Mesenchymal stem cell (in vitro differentiated cells and primary cell): ENCODE data around the gene ASIC2.

Experiments used
- DNase-seq: peaks from one replicate; pipeline ENCODE4 v3.0.0-alpha.2; 2013
- H2AFZ ChIP-seq: one replicate; pipeline ENCODE4 v1.6.1; 2013; ENCODE audit warnings: low read depth, mild to moderate bottlenecking, control low read depth, inconsistent platforms, low read length, moderate library complexity
- H2AK5ac ChIP-seq: 2 replicates; pipeline ENCODE4 v1.6.1; 2013; ENCODE audit warnings: low read length, moderate library complexity, mild to moderate bottlenecking, inconsistent platforms; ENCODE audit not compliant: severe bottlenecking
- H2BK120ac ChIP-seq: one replicate; pipeline ENCODE4 v1.6.1; 2013; ENCODE audit warnings: low read depth, mild to moderate bottlenecking, inconsistent platforms, low read length, moderate library complexity
- H2BK12ac ChIP-seq, 2 experiments: one replicate each; pipeline ENCODE4 v1.6.1; 2013; ENCODE audit warnings: inconsistent platforms in 2 of 2, low read length in 2 of 2, mild to moderate bottlenecking in 2 of 2, moderate library complexity in 2 of 2, control low read depth in 1 of 2
- H2BK15ac ChIP-seq: one replicate; pipeline ENCODE4 v1.6.1; 2013; ENCODE audit warnings: mild to moderate bottlenecking, low read depth, inconsistent platforms; ENCODE audit not compliant: poor library complexity, severe bottlenecking
- H2BK5ac ChIP-seq: 2 replicates; pipeline ENCODE4 v1.6.1; 2013; ENCODE audit warnings: low read depth, mild to moderate bottlenecking, low read length, control low read depth, inconsistent platforms; ENCODE audit not compliant: poor library complexity, severe bottlenecking
- H3K14ac ChIP-seq, 2 experiments: one replicate each; pipeline ENCODE4 v1.6.1; 2013; ENCODE audit warnings: inconsistent platforms in 2 of 2, low read length in 2 of 2, control low read depth in 1 of 2, mild to moderate bottlenecking in 1 of 2, moderate library complexity in 1 of 2
- H3K18ac ChIP-seq, 2 experiments: one replicate each; pipeline ENCODE4 v1.6.1; 2013; ENCODE audit warnings: inconsistent platforms in 2 of 2, low read length in 2 of 2, control low read depth in 1 of 2, low read depth in 1 of 2, mild to moderate bottlenecking in 1 of 2
- H3K23ac ChIP-seq, 2 experiments: one replicate each; pipeline ENCODE4 v1.6.1; 2013; ENCODE audit warnings: inconsistent platforms in 2 of 2, low read length in 2 of 2, mild to moderate bottlenecking in 2 of 2, moderate library complexity in 2 of 2, control low read depth in 1 of 2
- H3K27ac ChIP-seq: 2 replicates; pipeline ENCODE4 v1.5.1; 2013; ENCODE audit warnings: mild to moderate bottlenecking, moderate library complexity, low read length, control low read depth, inconsistent platforms; ENCODE audit not compliant: poor library complexity, severe bottlenecking
- H3K27me3 ChIP-seq, 2 experiments: 2 replicates each; pipeline versions ENCODE4 v1.6.1 to v1.7.0; 2013; ENCODE audit warnings: low read length in 2 of 2, mild to moderate bottlenecking in 2 of 2, moderate library complexity in 2 of 2, control low read depth in 1 of 2, inconsistent platforms in 1 of 2; ENCODE audit not compliant: control insufficient read depth in 1 of 2, insufficient read depth in 1 of 2
- H3K36me3 ChIP-seq, 2 experiments: 2 replicates each; pipeline versions ENCODE4 v1.6.1 to v1.7.0; 2013; ENCODE audit warnings: low read length in 2 of 2, control low read depth in 1 of 2, inconsistent platforms in 1 of 2, low read depth in 1 of 2, mild to moderate bottlenecking in 1 of 2; ENCODE audit not compliant: insufficient read depth in 2 of 2, control insufficient read depth in 1 of 2
- H3K4ac ChIP-seq, 2 experiments: one replicate each; pipeline ENCODE4 v1.6.1; 2013; ENCODE audit warnings: inconsistent platforms in 2 of 2, low read length in 2 of 2, mild to moderate bottlenecking in 2 of 2, moderate library complexity in 2 of 2, control low read depth in 1 of 2, low read depth in 1 of 2
- H3K4me1 ChIP-seq: 2 replicates; pipeline ENCODE4 v1.6.1; 2013; ENCODE audit warnings: low read depth, low read length, control low read depth; ENCODE audit not compliant: control insufficient read depth, insufficient read depth
- H3K4me2 ChIP-seq: 2 replicates; pipeline ENCODE4 v1.6.1; 2013; ENCODE audit warnings: low read length, mild to moderate bottlenecking, inconsistent platforms; ENCODE audit not compliant: poor library complexity, severe bottlenecking
- H3K4me3 ChIP-seq, 2 experiments: 2 replicates each; pipeline versions ENCODE4 v1.5.1 to v1.7.0; 2013; ENCODE audit warnings: low read length in 2 of 2, mild to moderate bottlenecking in 2 of 2, control low read depth in 1 of 2, low read depth in 1 of 2; ENCODE audit not compliant: insufficient read depth in 1 of 2
- H3K79me1 ChIP-seq: replicated peaks from 2 replicates; pipeline ENCODE4 v1.6.1; 2013; ENCODE audit warnings: mild to moderate bottlenecking, control low read depth, low read length, inconsistent platforms; ENCODE audit not compliant: poor library complexity, severe bottlenecking
- H3K9ac ChIP-seq: 2 replicates; pipeline ENCODE4 v1.7.0; 2013; ENCODE audit warnings: mild to moderate bottlenecking, low read length, moderate library complexity
- H3K9me3 ChIP-seq: 2 replicates; pipeline ENCODE4 v1.7.0; 2013; ENCODE audit warnings: mild to moderate bottlenecking, low read length; ENCODE audit not compliant: control insufficient read depth
- H4K8ac ChIP-seq: one replicate; pipeline ENCODE4 v1.6.1; 2013; ENCODE audit warnings: inconsistent platforms, mild to moderate bottlenecking, low read length, moderate library complexity
- H4K91ac ChIP-seq: one replicate; pipeline ENCODE4 v1.6.1; 2013; ENCODE audit warnings: mild to moderate bottlenecking, low read length, inconsistent platforms
- WGBS: methylation state at CpG from one replicate; pipeline ENCODE4 v1.1.7; 2013; ENCODE audit warnings: mixed read lengths; 5-methylcytosine and 5-hydroxymethylcytosine counted together

The ASIC2 gene

GRCh38 chr17:33118391-33119075 is 174.6 kb downstream of the ASIC2 start:
- no peak overlapping the region for H3K14ac ChIP-seq
- H3K9me3 ChIP-seq, result no peaks in the 10 kb centered on the region
- no peaks in the 10 kb centered on the region for H3K4me1 ChIP-seq
- no peak overlapping the region for H3K27ac ChIP-seq
- WGBS, result 69% methylated on average over 8 of the region's 8 CpGs
- no peak overlapping the region for H4K91ac ChIP-seq
- no peak overlapping the region for H3K4me2 ChIP-seq
- no peaks in the 10 kb centered on the region for H3K79me1 ChIP-seq
- H3K4me3 ChIP-seq, result no peak overlapping the region
- H3K27me3 ChIP-seq, result peaks cover 13 to 69% of the 10 kb centered on the region in 2 experiments
- no peak overlapping the region for H3K4ac ChIP-seq
- no peak overlapping the region for H2AFZ ChIP-seq
- no peak for DNase-seq
- H2AK5ac ChIP-seq, result no peak overlapping the region
- no peak overlapping the region for H4K8ac ChIP-seq
- no peak overlapping the region for H2BK5ac ChIP-seq
- H3K36me3 ChIP-seq, result no peaks in the 10 kb centered on the region
- H3K18ac ChIP-seq, result no peak overlapping the region
- H3K9ac ChIP-seq, result no peak overlapping the region
- no peak overlapping the region for H2BK12ac ChIP-seq
- no peak overlapping the region for H2BK15ac ChIP-seq
- no peak overlapping the region for H2BK120ac ChIP-seq
- H3K23ac ChIP-seq, result no peak overlapping the region

- DNase-seq, result no peak
- H3K9me3 ChIP-seq, result no peaks in the 10 kb centered on the region
- WGBS, result 85% methylated on average over 12 of the region's 13 CpGs
- no peaks in the 10 kb centered on the region for H3K36me3 ChIP-seq
- no peaks in the 10 kb centered on the region for H3K4me1 ChIP-seq
- H3K18ac ChIP-seq, result no peak overlapping the region
- H2BK15ac ChIP-seq, result no peak overlapping the region
- H3K4me3 ChIP-seq, result no peak overlapping the region
- no peak overlapping the region for H3K4ac ChIP-seq
- no peak overlapping the region for H3K9ac ChIP-seq
- no peak overlapping the region for H2AFZ ChIP-seq
- H3K23ac ChIP-seq, result no peak overlapping the region
- H4K91ac ChIP-seq, result no peak overlapping the region
- H3K27ac ChIP-seq, result no peak overlapping the region
- no peak overlapping the region for H2BK5ac ChIP-seq
- no peak overlapping the region for H2BK120ac ChIP-seq
- no peak overlapping the region for H2BK12ac ChIP-seq
- H3K4me2 ChIP-seq, result no peak overlapping the region
- peaks cover 1 to 48% of the 10 kb centered on the region in 2 experiments for H3K27me3 ChIP-seq
- H4K8ac ChIP-seq, result no peak overlapping the region
- H2AK5ac ChIP-seq, result no peak overlapping the region
- H3K14ac ChIP-seq, result no peak overlapping the region
- H3K79me1 ChIP-seq, result no peaks in the 10 kb centered on the region
Measured at GRCh38 chr17:33116021-33116551, 177.0 kb downstream of the ASIC2 start.

- no peak overlapping the region for H3K4ac ChIP-seq
- no peak overlapping the region for H3K18ac ChIP-seq
- no peak overlapping the region for H3K27ac ChIP-seq
- no peaks in the 10 kb centered on the region for H3K9me3 ChIP-seq
- H3K9ac ChIP-seq, result no peak overlapping the region
- no peak overlapping the region for H3K23ac ChIP-seq
- H4K91ac ChIP-seq, result no peak overlapping the region
- 79% methylated on average over 5 of the region's 5 CpGs for WGBS
- H4K8ac ChIP-seq, result no peak overlapping the region
- no peak overlapping the region for H2BK120ac ChIP-seq
- H2BK15ac ChIP-seq, result no peak overlapping the region
- no peak overlapping the region for H3K4me2 ChIP-seq
- no peak overlapping the region for H2AK5ac ChIP-seq
- H3K27me3 ChIP-seq, result peaks cover 0 to 40% of the 10 kb centered on the region in 2 experiments
- H2BK5ac ChIP-seq, result no peak overlapping the region
- H3K36me3 ChIP-seq, result no peaks in the 10 kb centered on the region
- H3K14ac ChIP-seq, result no peak overlapping the region
- no peak overlapping the region for H2AFZ ChIP-seq
- H3K4me3 ChIP-seq, result no peak overlapping the region
- H3K79me1 ChIP-seq, result no peaks in the 10 kb centered on the region
- H3K4me1 ChIP-seq, result no peaks in the 10 kb centered on the region
- no peak overlapping the region for H2BK12ac ChIP-seq
- no peak for DNase-seq
Measured at GRCh38 chr17:33115366-33115765, 177.7 kb downstream of the ASIC2 start.

GRCh38 chr17:33113991-33114370 is 179.1 kb downstream of the ASIC2 start:
- H4K8ac ChIP-seq, result no peak overlapping the region
- no peaks in the 10 kb centered on the region for H3K4me1 ChIP-seq
- H3K27ac ChIP-seq, result no peak overlapping the region
- H2BK5ac ChIP-seq, result no peak overlapping the region
- H3K9ac ChIP-seq, result no peak overlapping the region
- H3K36me3 ChIP-seq, result no peaks in the 10 kb centered on the region
- H3K79me1 ChIP-seq, result no peaks in the 10 kb centered on the region
- H3K9me3 ChIP-seq, result no peaks in the 10 kb centered on the region
- no peak overlapping the region for H2BK120ac ChIP-seq
- H3K23ac ChIP-seq, result no peak overlapping the region
- no peak overlapping the region for H2AFZ ChIP-seq
- no peak overlapping the region for H3K4me2 ChIP-seq
- no peak overlapping the region for H4K91ac ChIP-seq
- no peak overlapping the region for H3K4ac ChIP-seq
- no peak overlapping the region for H3K18ac ChIP-seq
- WGBS, result 78% methylated on average over 3 of the region's 3 CpGs
- H3K4me3 ChIP-seq, result no peak overlapping the region
- no peak overlapping the region for H2BK12ac ChIP-seq
- no peak overlapping the region for H2BK15ac ChIP-seq
- H3K27me3 ChIP-seq, result peaks cover 0 to 27% of the 10 kb centered on the region in 2 experiments
- no peak overlapping the region for H2AK5ac ChIP-seq
- H3K14ac ChIP-seq, result no peak overlapping the region
- DNase-seq, result no peak
